Neural cell (in vitro differentiated cells): ENCODE measurements around the gene SHANK1. TPM values are rescaled to one million over a fixed set of nuclear protein-coding genes. Genes with fewer than 3 reads are reported as not detected.

Experiments
- H2AFZ ChIP-seq: fragments of 200-600, 300-800 bp; sonication (generic), shearing (Covaris generic); 2 replicates; pipeline ENCODE4 v1.6.0; 2014; ENCODE audit warnings: low read depth, mild to moderate bottlenecking, antibody characterized with exemption, low read length, moderate library complexity
- H3F3A ChIP-seq: fragments of 200-600 bp; shearing (Covaris generic); 2 replicates; pipeline ENCODE4 v1.6.1; 2016; ENCODE audit warnings: mild to moderate bottlenecking, moderate library complexity, mixed read lengths, antibody characterized with exemption, low read length; ENCODE audit not compliant: insufficient read depth, poor library complexity, severe bottlenecking
- H3K27ac ChIP-seq: fragments of 200-600, 300-800 bp; sonication (generic), shearing (Covaris generic); 2 replicates; pipeline ENCODE4 v1.5.1; 2014; ENCODE audit warnings: mild to moderate bottlenecking, low read length, moderate library complexity
- H3K27me3 ChIP-seq: fragments of 300-800, 200-600 bp; sonication (generic), shearing (Covaris generic); 2 replicates; pipeline ENCODE4 v1.6.0; 2014; ENCODE audit warnings: mild to moderate bottlenecking, low read depth, low read length, moderate library complexity; ENCODE audit not compliant: insufficient read depth
- H3K36me3 ChIP-seq: fragments of 300-800, 200-600 bp; sonication (generic), shearing (Covaris generic); 2 replicates; pipeline ENCODE4 v1.5.1; 2014; ENCODE audit warnings: mild to moderate bottlenecking, antibody characterized with exemption, low read length, moderate library complexity; ENCODE audit not compliant: insufficient read depth
- H3K4me2 ChIP-seq: fragments of 300-800, 200-600 bp; sonication (generic), shearing (Covaris generic); 2 replicates; pipeline ENCODE4 v1.6.0; 2014; ENCODE audit warnings: mild to moderate bottlenecking, low read length
- H3K4me3 ChIP-seq: fragments of 300-800, 200-600 bp; sonication (generic), shearing (Covaris generic); 2 replicates; pipeline ENCODE4 v1.5.1; 2014; ENCODE audit warnings: mild to moderate bottlenecking, low read length, moderate library complexity
- H3K79me2 ChIP-seq: fragments of 200-600 bp; shearing (Covaris generic); replicated peaks from 2 replicates; pipeline ENCODE4 v1.6.0; 2014; ENCODE audit warnings: mild to moderate bottlenecking, low read length, moderate library complexity; ENCODE audit not compliant: insufficient read depth
- H3K9ac ChIP-seq: fragments of 300-800, 200-600 bp; sonication (generic), shearing (Covaris generic); 2 replicates; pipeline ENCODE4 v1.6.1; 2016; ENCODE audit warnings: mild to moderate bottlenecking, low read length, mixed read lengths
- H3K9me2 ChIP-seq: fragments of 200-600 bp; shearing (Covaris generic); 2 replicates; pipeline ENCODE4 v1.6.1; 2016; ENCODE audit warnings: mild to moderate bottlenecking, low read length, mixed read lengths; ENCODE audit not compliant: insufficient read depth
- H3K9me3 ChIP-seq: fragments of 200-600, 300-800 bp; sonication (generic), shearing (Covaris generic); 2 replicates; pipeline ENCODE4 v1.6.1; 2016; ENCODE audit warnings: mild to moderate bottlenecking, mixed run types, low read length, moderate library complexity, mixed read lengths
- H4K20me1 ChIP-seq: fragments of 200-600 bp; shearing (Covaris generic); 2 replicates; pipeline ENCODE4 v1.6.1; 2016; ENCODE audit warnings: mild to moderate bottlenecking, mixed run types; ENCODE audit not compliant: insufficient read depth
- CTCF ChIP-seq: fragments of 450-650 bp; IDR thresholded peaks from 2 replicates; pipeline ENCODE4 v1.5.1; 2014; ENCODE audit warnings: antibody characterized with exemption, mild to moderate bottlenecking, moderate library complexity; ENCODE audit not compliant: poor library complexity, severe bottlenecking
- EP300 ChIP-seq: fragments of 450-650 bp; conservative IDR thresholded peaks from 2 replicates; pipeline ENCODE4 v1.6.1; 2014; ENCODE audit warnings: antibody characterized with exemption, mild to moderate bottlenecking, moderate library complexity; ENCODE audit not compliant: poor library complexity, severe bottlenecking
- EZH2 ChIP-seq: fragments of 200-600, 300-800 bp; shearing (Covaris generic), sonication (generic); IDR thresholded peaks from 2 replicates; pipeline ENCODE4 v1.6.1; 2014; ENCODE audit warnings: antibody characterized with exemption, low read length, borderline replicate concordance, mild to moderate bottlenecking; ENCODE audit not compliant: insufficient read depth, poor library complexity, severe bottlenecking
- MXI1 ChIP-seq: fragments of 450-650 bp; conservative IDR thresholded peaks from 2 replicates; pipeline ENCODE4 v1.6.1; 2014; ENCODE audit warnings: antibody characterized with exemption, mild to moderate bottlenecking; ENCODE audit not compliant: poor library complexity, severe bottlenecking
- POLR2AphosphoS5 ChIP-seq: IDR thresholded peaks from 2 replicates; pipeline ENCODE4 v1.6.1; 2012
- RAD21 ChIP-seq: fragments of 450-650 bp; conservative IDR thresholded peaks from 2 replicates; pipeline ENCODE4 v1.6.1; 2014; ENCODE audit warnings: antibody characterized with exemption, mild to moderate bottlenecking, moderate library complexity
- SMC3 ChIP-seq: fragments of 450-650 bp; conservative IDR thresholded peaks from 2 replicates; pipeline ENCODE4 v1.6.1; 2014; ENCODE audit warnings: antibody characterized with exemption, mild to moderate bottlenecking, moderate library complexity; ENCODE audit not compliant: poor library complexity
- TAF1 ChIP-seq: IDR thresholded peaks from 2 replicates; pipeline ENCODE4 v1.6.1; 2012; ENCODE audit warnings: low read depth
- polyA plus RNA-seq: library from polyadenylated mRNA; depleted of rRNA; stranded (reverse); fragments of >200 nt; gene quantifications from 2 replicates; pipeline ENCODE4 v1.2.3, GENCODE V29; 2014
- TF ChIP-seq, protein P1 (sequence below): IDR thresholded peaks from 2 replicates; pipeline ENCODE4 v1.6.1; 2012; ENCODE audit warnings: borderline replicate concordance

SHANK1 gene
- polyA plus RNA-seq, 1 donor from 2014 or later: 7.9 TPM

DNA sequence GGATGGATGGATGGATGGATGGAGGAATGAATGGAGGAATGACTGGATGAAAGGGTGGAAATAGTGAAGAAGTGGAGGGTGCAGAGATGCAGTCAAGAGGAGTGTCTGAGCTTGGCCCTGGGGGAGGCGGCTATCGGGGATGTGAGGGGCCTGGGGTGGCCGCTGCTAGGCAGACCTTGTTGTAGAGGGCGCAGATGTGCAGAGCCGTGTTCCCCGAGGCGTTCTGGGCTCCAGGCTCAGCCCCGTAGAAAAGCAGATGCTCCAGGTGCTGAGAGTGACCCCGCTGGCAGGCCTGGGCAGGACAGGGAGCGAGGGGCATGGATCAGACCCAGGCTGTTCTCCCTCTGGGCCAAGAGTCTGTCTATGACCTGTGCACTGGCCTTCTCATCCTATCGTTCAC is 8.4 kb downstream of the SHANK1 start:
- Histone ChIP-seq H3K79me2 (no peaks in the 10 kb centered on the region), H3F3A (no peaks in the 10 kb centered on the region), H4K20me1 (no peaks in the 10 kb centered on the region), H3K9me3 (no peaks in the 10 kb centered on the region), H3K9me2 (no peaks in the 10 kb centered on the region), H3K27ac (no peak overlapping the region), H3K27me3 (no peaks in the 10 kb centered on the region), H3K9ac (no peak overlapping the region), H2AFZ (no peak overlapping the region), H3K36me3 (no peaks in the 10 kb centered on the region), H3K4me3 (no peak overlapping the region), H3K4me2 (no peak overlapping the region)
- TF ChIP-seq, protein P1, sequence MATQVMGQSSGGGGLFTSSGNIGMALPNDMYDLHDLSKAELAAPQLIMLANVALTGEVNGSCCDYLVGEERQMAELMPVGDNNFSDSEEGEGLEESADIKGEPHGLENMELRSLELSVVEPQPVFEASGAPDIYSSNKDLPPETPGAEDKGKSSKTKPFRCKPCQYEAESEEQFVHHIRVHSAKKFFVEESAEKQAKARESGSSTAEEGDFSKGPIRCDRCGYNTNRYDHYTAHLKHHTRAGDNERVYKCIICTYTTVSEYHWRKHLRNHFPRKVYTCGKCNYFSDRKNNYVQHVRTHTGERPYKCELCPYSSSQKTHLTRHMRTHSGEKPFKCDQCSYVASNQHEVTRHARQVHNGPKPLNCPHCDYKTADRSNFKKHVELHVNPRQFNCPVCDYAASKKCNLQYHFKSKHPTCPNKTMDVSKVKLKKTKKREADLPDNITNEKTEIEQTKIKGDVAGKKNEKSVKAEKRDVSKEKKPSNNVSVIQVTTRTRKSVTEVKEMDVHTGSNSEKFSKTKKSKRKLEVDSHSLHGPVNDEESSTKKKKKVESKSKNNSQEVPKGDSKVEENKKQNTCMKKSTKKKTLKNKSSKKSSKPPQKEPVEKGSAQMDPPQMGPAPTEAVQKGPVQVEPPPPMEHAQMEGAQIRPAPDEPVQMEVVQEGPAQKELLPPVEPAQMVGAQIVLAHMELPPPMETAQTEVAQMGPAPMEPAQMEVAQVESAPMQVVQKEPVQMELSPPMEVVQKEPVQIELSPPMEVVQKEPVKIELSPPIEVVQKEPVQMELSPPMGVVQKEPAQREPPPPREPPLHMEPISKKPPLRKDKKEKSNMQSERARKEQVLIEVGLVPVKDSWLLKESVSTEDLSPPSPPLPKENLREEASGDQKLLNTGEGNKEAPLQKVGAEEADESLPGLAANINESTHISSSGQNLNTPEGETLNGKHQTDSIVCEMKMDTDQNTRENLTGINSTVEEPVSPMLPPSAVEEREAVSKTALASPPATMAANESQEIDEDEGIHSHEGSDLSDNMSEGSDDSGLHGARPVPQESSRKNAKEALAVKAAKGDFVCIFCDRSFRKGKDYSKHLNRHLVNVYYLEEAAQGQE: no peak
- no peak for TF ChIP-seq MXI1

GRCh38 chr19:50710612-50711011 is 9.0 kb downstream of the SHANK1 start:
- Histone ChIP-seq H3K27ac (no peak overlapping the region), H3K36me3 (no peaks in the 10 kb centered on the region), H3K9me3 (no peaks in the 10 kb centered on the region), H3K27me3 (no peaks in the 10 kb centered on the region), H3K4me3 (no peak overlapping the region), H3K9ac (no peak overlapping the region), H3K79me2 (no peaks in the 10 kb centered on the region), H3F3A (no peaks in the 10 kb centered on the region), H2AFZ (no peak overlapping the region), H3K4me2 (no peak overlapping the region), H4K20me1 (no peaks in the 10 kb centered on the region), H3K9me2 (no peaks in the 10 kb centered on the region)
- no peak for TF ChIP-seq TAF1
- no peak for TF ChIP-seq EP300
- no peak for TF ChIP-seq SMC3
- no peak for TF ChIP-seq CTCF
- no peak for TF ChIP-seq POLR2AphosphoS5
- TF ChIP-seq MXI1: no peak

DNA sequence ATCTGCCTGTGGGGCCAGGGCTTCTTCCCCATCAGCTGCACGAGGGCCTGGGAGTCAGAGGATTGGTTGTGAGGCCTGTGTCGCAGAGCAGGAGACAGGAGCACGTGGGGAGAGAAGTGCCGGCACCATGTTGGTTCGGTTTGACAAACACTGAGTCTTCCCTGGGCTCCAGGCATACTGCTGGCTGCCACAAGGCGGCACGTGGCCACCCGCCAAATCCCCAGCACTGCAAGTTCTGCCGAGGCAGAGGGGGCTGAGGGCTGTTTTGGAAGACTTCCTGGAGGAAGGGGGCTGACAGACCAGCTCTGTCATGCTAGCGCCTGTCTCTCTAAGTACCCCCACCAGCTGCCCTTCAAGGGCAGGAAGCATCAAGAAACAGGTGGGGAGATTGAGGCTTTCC is 9.5 kb downstream of the SHANK1 start:
- no peaks in the 10 kb centered on the region for H4K20me1 ChIP-seq
- H3K9ac ChIP-seq: no peak overlapping the region
- H3K4me2 ChIP-seq: no peak overlapping the region
- no peak for TF ChIP-seq EP300
- TF ChIP-seq SMC3: no peak
- no peak for TF ChIP-seq EZH2
- TF ChIP-seq, protein P1: no peak
- TF ChIP-seq POLR2AphosphoS5: no peak
- TF ChIP-seq MXI1: no peak
- TF ChIP-seq CTCF: no peak
- TF ChIP-seq TAF1: no peak
- TF ChIP-seq RAD21: no peak
- no peak overlapping the region for H3K4me3 ChIP-seq
- H3K27ac ChIP-seq: no peak overlapping the region
- H2AFZ ChIP-seq: no peak overlapping the region
- no peaks in the 10 kb centered on the region for H3K27me3 ChIP-seq
- H3K36me3 ChIP-seq: no peaks in the 10 kb centered on the region
- H3K9me3 ChIP-seq: no peaks in the 10 kb centered on the region
- H3K9me2 ChIP-seq: no peaks in the 10 kb centered on the region
- no peaks in the 10 kb centered on the region for H3F3A ChIP-seq
- H3K79me2 ChIP-seq: no peaks in the 10 kb centered on the region
